Fibroblast of the aortic adventitia (primary cell): Measurements from ENCODE around the gene MAP2K4. TPM values are rescaled to one million over a fixed set of nuclear protein-coding genes. Genes with fewer than 3 reads are reported as not detected.

Source experiments
- DNase-seq: peaks from one replicate; pipeline ENCODE4 v3.0.0-alpha.2; 2010; ENCODE audit warnings: low read depth
- H3K4me3 ChIP-seq: 2 replicates; pipeline ENCODE4 v1.5.1; 2011; ENCODE audit warnings: low read depth, mild to moderate bottlenecking, control low read depth, low read length, moderate library complexity
- CTCF ChIP-seq: IDR thresholded peaks from 2 replicates; pipeline ENCODE4 v1.5.1; 2011; ENCODE audit warnings: mild to moderate bottlenecking, low read length, control low read depth, inconsistent platforms; ENCODE audit not compliant: insufficient read depth
- total RNA-seq: library from RNA; depleted of rRNA; stranded (reverse); fragments of >200 nt; gene quantifications from 2 replicates; pipeline ENCODE4 v1.2.3, GENCODE V29; 2012; ENCODE audit warnings: low replicate concordance

Gene MAP2K4
- total RNA-seq, 1 donor = 26.5 TPM

- no peak for DNase-seq
- no peak for TF ChIP-seq CTCF
- H3K4me3 ChIP-seq = no peak overlapping the region
Measured at GRCh38 chr17:11990363-11990983, 30.2 kb upstream of the MAP2K4 start.

- no peak for DNase-seq
- TF ChIP-seq CTCF = no peak
- H3K4me3 ChIP-seq = no peak overlapping the region
Measured at GRCh38 chr17:11991461-11991860, 29.2 kb upstream of the MAP2K4 start.

- peak overlapping the region; percentile 88 for H3K4me3 ChIP-seq
- DNase-seq = peak; percentile 45
- TF ChIP-seq CTCF = peak; percentile 44
Measured at GRCh38 chr17:11996722-11997146, 23.9 kb upstream of the MAP2K4 start.

- TF ChIP-seq CTCF = no peak
- peak; percentile 88 for DNase-seq
- H3K4me3 ChIP-seq = peak within 1 kb of the TSS; percentile 88
Measured at GRCh38 chr17:11997147-11997971, 23.3 kb upstream of the MAP2K4 start, which contains the start of gene ZNF18. ZNF18 (minus strand) TSS chr17:11997475; CDS start chr17:11992829, 4,646 bp downstream.

- no peak for DNase-seq
- TF ChIP-seq CTCF = no peak
- H3K4me3 ChIP-seq = peak overlapping the region; percentile 73
Measured at GRCh38 chr17:11997972-11998233, 22.8 kb upstream of the MAP2K4 start.

GRCh38 chr17:11999696-12000095 is 21.0 kb upstream of the MAP2K4 start:
- no peak overlapping the region for H3K4me3 ChIP-seq
- no peak for TF ChIP-seq CTCF
- no peak for DNase-seq
